Measurements from ENCODE around the gene COL16A1.

DNA sequence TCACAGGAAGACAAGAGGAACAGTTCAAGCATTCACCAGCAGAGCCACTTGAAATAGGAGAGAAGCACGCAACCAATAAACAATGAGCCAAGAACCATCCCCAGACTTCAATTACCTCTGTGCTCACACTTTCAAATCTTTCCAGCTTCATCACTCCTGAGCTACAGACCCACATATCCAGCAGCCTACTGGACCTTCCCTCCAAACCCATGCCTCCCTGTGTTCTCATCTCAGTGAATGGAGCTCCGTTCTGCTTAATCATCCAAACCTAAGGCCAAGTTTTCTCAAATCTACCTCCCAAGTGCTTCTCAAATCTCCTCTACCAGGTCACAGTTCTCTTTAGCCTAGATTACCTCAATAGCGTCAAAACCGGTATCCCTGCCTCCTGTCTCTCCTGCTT, 62.9 kb downstream of the COL16A1 start:
- TF ChIP-seq POLR2A (IDR thresholded peaks at IDR 0.05) = no peak
- TF ChIP-seq, protein P1, sequence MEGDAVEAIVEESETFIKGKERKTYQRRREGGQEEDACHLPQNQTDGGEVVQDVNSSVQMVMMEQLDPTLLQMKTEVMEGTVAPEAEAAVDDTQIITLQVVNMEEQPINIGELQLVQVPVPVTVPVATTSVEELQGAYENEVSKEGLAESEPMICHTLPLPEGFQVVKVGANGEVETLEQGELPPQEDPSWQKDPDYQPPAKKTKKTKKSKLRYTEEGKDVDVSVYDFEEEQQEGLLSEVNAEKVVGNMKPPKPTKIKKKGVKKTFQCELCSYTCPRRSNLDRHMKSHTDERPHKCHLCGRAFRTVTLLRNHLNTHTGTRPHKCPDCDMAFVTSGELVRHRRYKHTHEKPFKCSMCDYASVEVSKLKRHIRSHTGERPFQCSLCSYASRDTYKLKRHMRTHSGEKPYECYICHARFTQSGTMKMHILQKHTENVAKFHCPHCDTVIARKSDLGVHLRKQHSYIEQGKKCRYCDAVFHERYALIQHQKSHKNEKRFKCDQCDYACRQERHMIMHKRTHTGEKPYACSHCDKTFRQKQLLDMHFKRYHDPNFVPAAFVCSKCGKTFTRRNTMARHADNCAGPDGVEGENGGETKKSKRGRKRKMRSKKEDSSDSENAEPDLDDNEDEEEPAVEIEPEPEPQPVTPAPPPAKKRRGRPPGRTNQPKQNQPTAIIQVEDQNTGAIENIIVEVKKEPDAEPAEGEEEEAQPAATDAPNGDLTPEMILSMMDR (IDR thresholded peaks at IDR 0.05) = no peak

All from uterus (tissue), 2 donors.